GM21528 (cell line): Measurements from ENCODE around the gene COL4A1.

ENCODE experiments used
- ATAC-seq: cut with Tn5 transposase; IDR thresholded peaks from one replicate; pipeline ENCODE4 v1.9.1; 2021; ENCODE audit warnings: mild to moderate bottlenecking, moderate library complexity; ENCODE audit not compliant: unreplicated experiment, low FRiP score

COL4A1 gene

GRCh38 chr13:110182003-110182402 is 125.0 kb downstream of the COL4A1 start:
- no peak for ATAC-seq

GRCh38 chr13:110179857-110180147 is 127.2 kb downstream of the COL4A1 start:
- no peak for ATAC-seq

GRCh38 chr13:110179116-110179856 is 127.7 kb downstream of the COL4A1 start:
- no peak for ATAC-seq

GRCh38 chr13:110177790-110178189 is 129.2 kb downstream of the COL4A1 start:
- ATAC-seq, result no peak

GRCh38 chr13:110176431-110176830 is 130.5 kb downstream of the COL4A1 start:
- ATAC-seq, result no peak

- ATAC-seq, result no peak
Measured at GRCh38 chr13:110173247-110173818, 133.6 kb downstream of the COL4A1 start.

- ATAC-seq, result no peak
Measured at GRCh38 chr13:110170882-110171281, 136.1 kb downstream of the COL4A1 start.

- no peak for ATAC-seq
Measured at GRCh38 chr13:110170020-110170790, 136.8 kb downstream of the COL4A1 start.

GRCh38 chr13:110168999-110169933 is 137.7 kb downstream of the COL4A1 start:
- ATAC-seq, result no peak

- ATAC-seq, result no peak
Measured at GRCh38 chr13:110166598-110166997, 140.4 kb downstream of the COL4A1 start.

- no peak for ATAC-seq
Measured at GRCh38 chr13:110164706-110165105, 142.3 kb downstream of the COL4A1 start.

- ATAC-seq, result no peak
Measured at GRCh38 chr13:110162866-110163658, 143.9 kb downstream of the COL4A1 start.

- no peak for ATAC-seq
Measured at GRCh38 chr13:110162053-110162452, 144.9 kb downstream of the COL4A1 start.

- ATAC-seq, result no peak
Measured at GRCh38 chr13:110161112-110161882, 145.7 kb downstream of the COL4A1 start.

- ATAC-seq, result no peak
Measured at GRCh38 chr13:110158226-110158625, 148.7 kb downstream of the COL4A1 start.

- ATAC-seq, result no peak
Measured at GRCh38 chr13:110157718-110158117, 149.2 kb downstream of the COL4A1 start.

- ATAC-seq, result no peak
Measured at GRCh38 chr13:110156301-110157049, 150.5 kb downstream of the COL4A1 start.

- ATAC-seq, result no peak
Measured at GRCh38 chr13:110155072-110155471, 151.9 kb downstream of the COL4A1 start.
